Common myeloid progenitor, CD34-positive (primary cell): ENCODE measurements around the gene EAF1.

Experiments used
- CTCF ChIA-PET: fragments of 350-600 bp; sonication (Branson Sonifier 250); formaldehyde crosslinking; loops from one replicate; lab custom pipeline; 2021; ENCODE audit warnings: antibody characterized with exemption; lab: Charles Lee
- POLR2A ChIA-PET: fragments of 350-600 bp; sonication (Branson Sonifier 250); formaldehyde crosslinking; loops from one replicate; lab custom pipeline; 2021; ENCODE audit warnings: antibody characterized with exemption; lab: Charles Lee
- DNase-seq, 3 donors: peaks; one replicate each; pipeline versions ENCODE4 v3.0.0 to v3.0.0-alpha.2; 2013
- H3K27ac ChIP-seq, 2 experiments: 1 replicate in 1 of 2; 2 replicates in 1 of 2; pipeline ENCODE4 v1.7.0; 2013; ENCODE audit warnings: inconsistent platforms in 2 of 2, low read length in 2 of 2, mild to moderate bottlenecking in 2 of 2, low read depth in 1 of 2, moderate library complexity in 1 of 2; ENCODE audit not compliant: severe bottlenecking in 2 of 2, insufficient read depth in 1 of 2, poor library complexity in 1 of 2
- H3K27me3 ChIP-seq, 5 experiments: replicated peaks in 2 of 5; 1 replicate in 3 of 5; 2 replicates in 2 of 5; pipeline versions ENCODE4 v1.6.1 to v1.7.0; 2013; ENCODE audit warnings: low read length in 4 of 5, mild to moderate bottlenecking in 2 of 5, moderate library complexity in 2 of 5, inconsistent platforms in 1 of 5; ENCODE audit not compliant: insufficient read depth in 5 of 5, control insufficient read depth in 4 of 5
- H3K36me3 ChIP-seq, 4 experiments: 1 replicate in 2 of 4; 2 replicates in 2 of 4; pipeline versions ENCODE4 v1.6.1 to v1.7.0; 2013; ENCODE audit warnings: low read length in 3 of 4, control low read depth in 1 of 4, mild to moderate bottlenecking in 1 of 4; ENCODE audit not compliant: control insufficient read depth in 4 of 4, insufficient read depth in 4 of 4
- H3K4me1 ChIP-seq, 4 experiments: 1 replicate in 3 of 4; 2 replicates in 1 of 4; pipeline versions ENCODE4 v1.6.1 to v1.7.1; 2013; ENCODE audit warnings: low read length in 3 of 4, mild to moderate bottlenecking in 3 of 4, control low read depth in 1 of 4, inconsistent platforms in 1 of 4, moderate library complexity in 1 of 4; ENCODE audit not compliant: control insufficient read depth in 4 of 4, insufficient read depth in 4 of 4; ENCODE audit errors: control extremely low read depth in 1 of 4
- H3K4me3 ChIP-seq, 7 experiments: 1 replicate in 4 of 7; 2 replicates in 3 of 7; pipeline versions ENCODE4 v1.5.1 to v1.7.0; 2013; ENCODE audit warnings: mild to moderate bottlenecking in 7 of 7, low read length in 6 of 7, moderate library complexity in 6 of 7, inconsistent platforms in 2 of 7, low read depth in 2 of 7, control low read depth in 1 of 7; ENCODE audit not compliant: insufficient read depth in 4 of 7, control insufficient read depth in 1 of 7; ENCODE audit errors: extremely low read depth in 1 of 7
- H3K9me3 ChIP-seq, 5 experiments: 1 replicate in 4 of 5; 2 replicates in 1 of 5; pipeline versions ENCODE4 v1.6.1 to v1.7.1; 2013; ENCODE audit warnings: low read length in 4 of 5, mild to moderate bottlenecking in 2 of 5, inconsistent platforms in 1 of 5, low read depth in 1 of 5, moderate library complexity in 1 of 5; ENCODE audit not compliant: control insufficient read depth in 4 of 5, insufficient read depth in 2 of 5; ENCODE audit errors: control extremely low read depth in 1 of 5
- WGBS: methylation state at CpG from one replicate; pipeline ENCODE4 v1.1.5; 2013; ENCODE audit not compliant: insufficient coverage; 5-methylcytosine and 5-hydroxymethylcytosine counted together

EAF1 gene

DNA sequence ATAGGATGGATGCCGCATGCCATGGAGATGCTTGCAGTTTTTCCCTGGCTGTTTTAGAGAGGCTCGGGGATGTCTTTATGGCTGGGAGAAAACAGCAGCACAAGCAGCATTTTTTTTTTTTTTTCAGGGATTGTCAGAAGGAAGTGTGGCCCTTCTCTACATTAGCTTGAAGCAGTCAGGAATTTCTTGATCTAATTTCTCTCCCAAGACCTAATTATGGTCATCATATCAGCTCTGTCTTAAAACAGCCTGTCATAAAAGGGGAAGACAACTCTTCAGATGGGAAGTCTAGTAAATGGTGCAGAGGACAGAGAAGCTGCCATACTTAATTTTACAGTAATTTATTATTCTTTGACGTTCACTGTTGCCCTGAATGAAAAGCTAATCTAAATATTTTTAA lies 44.5 kb downstream of the EAF1 start:
- no peak for DNase-seq
- no CpG with 5 or more reads among the region's 3 CpGs for WGBS
- Histone ChIP-seq H3K36me3 (no peaks in the 10 kb centered on the region), H3K4me1 (peaks cover 0 to 18% (median 11%) of the 10 kb centered on the region in 4 experiments), H3K4me3 (no peak overlapping the region), H3K27me3 (no peaks in the 10 kb centered on the region), H3K9me3 (no peaks in the 10 kb centered on the region), H3K27ac (no peak overlapping the region)
- ChIA-PET POLR2A (no interaction called here), CTCF (interaction anchor here (1.4 kb wide), 1 partner anchor 66 kb away, joined by 4 read pairs; no protein-coding TSS in a partner anchor)

DNA sequence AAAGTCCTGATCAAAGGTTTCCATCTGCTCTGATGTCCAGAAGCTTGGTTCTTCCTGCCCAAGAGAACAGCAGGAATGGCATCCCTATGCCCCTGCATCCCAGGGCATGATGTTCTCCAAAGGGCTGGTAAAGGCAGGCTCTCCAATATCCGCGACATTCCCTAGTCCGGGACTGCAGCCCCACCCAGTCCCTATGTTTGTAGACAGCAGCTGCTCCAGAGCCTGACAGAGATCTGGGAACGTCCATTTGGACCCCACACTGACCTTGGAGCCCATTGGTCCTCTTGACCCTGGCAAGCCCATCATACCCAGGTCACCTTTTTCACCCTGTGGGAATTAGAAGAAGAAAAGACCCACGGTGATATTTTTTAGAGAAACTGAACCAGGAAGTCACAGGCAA lies 47.8 kb downstream of the EAF1 start:
- H3K9me3 ChIP-seq: no peaks in the 10 kb centered on the region
- WGBS: 58% methylated on average over 5 of the region's 5 CpGs
- CTCF ChIA-PET: no interaction called here
- H3K27me3 ChIP-seq: no peaks in the 10 kb centered on the region
- H3K4me1 ChIP-seq: peaks cover 0 to 11% (median 4%) of the 10 kb centered on the region in 4 experiments
- H3K4me3 ChIP-seq: no peak overlapping the region
- no peak for DNase-seq
- H3K27ac ChIP-seq: no peak overlapping the region
- POLR2A ChIA-PET: no interaction called here
- H3K36me3 ChIP-seq: no peaks in the 10 kb centered on the region

DNA sequence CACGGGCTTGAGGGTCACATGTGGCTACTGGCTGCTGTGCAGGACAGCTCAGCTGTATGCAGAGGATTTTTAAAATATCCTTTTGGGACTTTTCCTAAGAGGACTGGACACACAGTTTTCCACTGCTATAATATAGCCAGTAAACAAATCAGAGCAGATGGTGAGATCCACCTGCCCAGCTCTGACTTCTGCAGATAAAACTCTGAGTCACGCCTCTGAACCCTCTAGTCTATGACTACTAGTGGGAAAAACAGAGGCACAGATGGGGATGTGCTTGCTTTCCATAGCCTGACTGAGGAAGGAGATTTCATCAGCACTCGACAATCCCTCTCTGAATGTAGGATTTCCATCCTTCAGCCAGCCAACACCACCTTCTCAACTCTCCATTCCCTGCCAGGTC lies 49.0 kb downstream of the EAF1 start:
- CTCF ChIA-PET: interaction anchor here (1.5 to 2.5 kb wide), 2 partner anchors 10 to 45 kb away, joined by 3 to 8 read pairs; partner anchors contain the start of gene COLQ
- DNase-seq: no peak
- Histone ChIP-seq H3K36me3 (no peaks in the 10 kb centered on the region), H3K27me3 (no peaks in the 10 kb centered on the region), H3K9me3 (no peaks in the 10 kb centered on the region), H3K4me3 (no peak overlapping the region), H3K27ac (no peak overlapping the region), H3K4me1 (peaks cover 0 to 11% (median 4%) of the 10 kb centered on the region in 4 experiments)
- 93% methylated on average over 2 of the region's 3 CpGs for WGBS
- POLR2A ChIA-PET: no interaction called here

- Histone ChIP-seq H3K4me1 (peaks cover 0 to 11% (median 4%) of the 10 kb centered on the region in 4 experiments), H3K27me3 (no peaks in the 10 kb centered on the region), H3K27ac (no peak overlapping the region), H3K9me3 (no peaks in the 10 kb centered on the region), H3K4me3 (no peak overlapping the region), H3K36me3 (no peaks in the 10 kb centered on the region)
- ChIA-PET CTCF (interaction anchor here (0.8 to 2.5 kb wide), 5 partner anchors 9 to 72 kb away, joined by 3 to 8 read pairs (median 3); partner anchors contain the start of gene COLQ), POLR2A (interaction anchor here (0.6 kb wide), 1 partner anchor 8 kb away, joined by 3 read pairs; no protein-coding TSS in a partner anchor)
- no peak for DNase-seq
- 96% methylated on average over 3 of the region's 6 CpGs for WGBS
Observed at GRCh38 chr3:15477951-15478639, 50.7 kb downstream of the EAF1 start.

- ChIA-PET POLR2A (interaction anchor here (0.6 kb wide), 1 partner anchor 9 kb away, joined by 3 read pairs; no protein-coding TSS in a partner anchor), CTCF (interaction anchor here (0.8 to 2.5 kb wide), 4 partner anchors 9 to 71 kb away, joined by 3 to 8 read pairs (median 3); no protein-coding TSS in a partner anchor)
- no peak for DNase-seq
- Histone ChIP-seq H3K9me3 (no peaks in the 10 kb centered on the region), H3K36me3 (no peaks in the 10 kb centered on the region), H3K27me3 (no peaks in the 10 kb centered on the region), H3K27ac (no peak overlapping the region), H3K4me3 (no peak overlapping the region), H3K4me1 (peaks cover 0 to 11% (median 4%) of the 10 kb centered on the region in 4 experiments)
- 97% methylated on average over 5 of the region's 5 CpGs for WGBS
Observed at GRCh38 chr3:15478640-15478979, 51.2 kb downstream of the EAF1 start.

GRCh38 chr3:15479400-15480224 lies 52.2 kb downstream of the EAF1 start:
- Histone ChIP-seq H3K36me3 (no peaks in the 10 kb centered on the region), H3K4me3 (no peak overlapping the region), H3K9me3 (no peaks in the 10 kb centered on the region), H3K27me3 (no peaks in the 10 kb centered on the region), H3K4me1 (peaks cover 0 to 11% (median 4%) of the 10 kb centered on the region in 4 experiments), H3K27ac (no peak overlapping the region)
- ChIA-PET POLR2A (no interaction called here), CTCF (interaction anchor here (1.0 kb wide), 2 partner anchors 9 to 10 kb away, joined by 3 to 4 read pairs; no protein-coding TSS in a partner anchor)
- no peak for DNase-seq
